ENCODE results near the gene DDX47. TPM values are rescaled to one million over a fixed set of nuclear protein-coding genes. Genes with fewer than 3 reads are reported as not detected.

The DDX47 gene
- total and polyA plus RNA-seq, 7 donors: 39.6 to 69.5 (median 50.4) TPM

DNA sequence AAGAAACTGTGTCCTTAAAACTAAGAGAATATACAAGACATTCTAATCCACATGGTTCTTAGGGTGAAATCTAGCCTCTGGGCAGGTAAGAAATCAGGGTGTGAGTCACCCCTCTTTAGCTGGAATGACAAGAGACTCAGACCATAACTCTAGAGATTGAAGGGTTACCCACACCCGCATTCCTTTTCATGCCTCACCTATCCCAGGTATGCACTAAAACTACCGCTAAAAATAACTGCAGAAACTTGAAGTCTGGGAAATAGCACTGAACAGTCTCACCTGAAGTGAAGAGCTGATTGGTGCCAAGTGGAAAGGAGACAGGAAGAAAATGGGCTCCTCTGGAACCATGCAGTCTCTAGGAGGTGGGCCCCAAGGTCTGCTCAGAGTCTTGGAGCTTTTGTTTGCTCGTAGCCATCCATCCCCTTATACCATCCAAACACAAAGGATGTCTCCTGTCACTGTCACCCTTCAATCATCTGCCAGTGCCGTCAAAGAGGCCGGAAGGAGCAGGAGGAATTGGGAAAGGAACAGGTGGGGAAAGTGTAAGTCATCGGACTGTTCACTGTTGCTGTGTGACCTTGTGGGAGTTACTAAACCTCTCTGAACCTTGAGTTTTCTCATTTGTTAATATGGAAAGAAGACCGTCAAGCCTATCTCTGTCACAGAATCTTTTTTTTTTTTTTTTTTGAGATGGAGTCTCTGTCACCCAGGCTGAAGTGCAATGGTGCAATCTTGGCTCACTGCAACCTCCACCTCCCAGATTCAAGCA is 22.4 kb downstream of the DDX47 start:
- 86 to 90% (median 86%) methylated on average over 7 of the region's 7 CpGs for WGBS, 3 donors
- Histone ChIP-seq H3K9me3 (no peaks in the 10 kb centered on the region), H3K4me3 (no peak overlapping the region), H3K36me3 (ENCODE audit: insufficient read depth in 1 of 2, low read depth in 1 of 2) (peaks cover 5 to 42% of the 10 kb centered on the region in 2 donors), H3K27ac (no peak overlapping the region), H3K4me1 (no peaks in the 10 kb centered on the region), H3K27me3 (ENCODE audit: insufficient read depth in 3 of 3, low read length in 2 of 3) (no peaks in the 10 kb centered on the region)
- DNase-seq: no peak
- intact Hi-C loops (cut with DNase I): loop anchor here in 1 of 2 donors (10.0 kb wide), 1 partner anchor 149 kb away; no protein-coding TSS in a partner anchor
- ATAC-seq: no peak
- TF ChIP-seq, protein P1, sequence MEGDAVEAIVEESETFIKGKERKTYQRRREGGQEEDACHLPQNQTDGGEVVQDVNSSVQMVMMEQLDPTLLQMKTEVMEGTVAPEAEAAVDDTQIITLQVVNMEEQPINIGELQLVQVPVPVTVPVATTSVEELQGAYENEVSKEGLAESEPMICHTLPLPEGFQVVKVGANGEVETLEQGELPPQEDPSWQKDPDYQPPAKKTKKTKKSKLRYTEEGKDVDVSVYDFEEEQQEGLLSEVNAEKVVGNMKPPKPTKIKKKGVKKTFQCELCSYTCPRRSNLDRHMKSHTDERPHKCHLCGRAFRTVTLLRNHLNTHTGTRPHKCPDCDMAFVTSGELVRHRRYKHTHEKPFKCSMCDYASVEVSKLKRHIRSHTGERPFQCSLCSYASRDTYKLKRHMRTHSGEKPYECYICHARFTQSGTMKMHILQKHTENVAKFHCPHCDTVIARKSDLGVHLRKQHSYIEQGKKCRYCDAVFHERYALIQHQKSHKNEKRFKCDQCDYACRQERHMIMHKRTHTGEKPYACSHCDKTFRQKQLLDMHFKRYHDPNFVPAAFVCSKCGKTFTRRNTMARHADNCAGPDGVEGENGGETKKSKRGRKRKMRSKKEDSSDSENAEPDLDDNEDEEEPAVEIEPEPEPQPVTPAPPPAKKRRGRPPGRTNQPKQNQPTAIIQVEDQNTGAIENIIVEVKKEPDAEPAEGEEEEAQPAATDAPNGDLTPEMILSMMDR (IDR thresholded peaks at IDR 0.05): no peak

DNA sequence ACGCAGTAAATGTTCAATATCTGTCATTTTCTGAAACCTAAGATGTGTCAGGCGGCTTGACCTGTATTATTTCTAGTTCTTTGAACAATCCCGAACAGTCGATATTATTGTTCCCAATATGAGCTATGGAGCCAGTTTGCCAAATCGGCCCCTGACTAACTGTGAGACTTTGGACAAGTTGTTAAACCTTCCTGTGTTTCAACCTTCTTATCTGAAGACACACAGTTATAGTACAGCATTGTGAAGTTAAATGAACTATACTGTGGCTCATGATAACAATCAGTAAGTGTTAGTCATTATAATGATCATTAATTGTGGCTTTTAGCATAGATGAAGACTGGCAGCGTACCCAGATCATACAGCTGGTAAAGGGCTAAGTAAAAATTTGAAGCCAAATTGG is 23.4 kb downstream of the DDX47 start:
- Histone ChIP-seq H3K4me1 (no peaks in the 10 kb centered on the region), H3K27ac (no peak overlapping the region), H3K27me3 (ENCODE audit: insufficient read depth in 3 of 3, low read length in 2 of 3) (no peaks in the 10 kb centered on the region), H3K36me3 (ENCODE audit: insufficient read depth in 1 of 2, low read depth in 1 of 2) (peaks cover 5 to 32% of the 10 kb centered on the region in 2 donors), H3K4me3 (no peak overlapping the region), H3K9me3 (no peaks in the 10 kb centered on the region)
- ATAC-seq (no peak), DNase-seq (no peak)
- TF ChIP-seq, protein P1 (IDR thresholded peaks at IDR 0.05): no peak
- WGBS, 3 donors: 71 to 89% (median 83%) methylated on average over 6 of the region's 6 CpGs
- intact Hi-C loops (cut with DNase I): loop anchor here in 1 of 2 donors (10.0 kb wide), 1 partner anchor 148 kb away; no protein-coding TSS in a partner anchor

GRCh38 chr12:12837025-12837812 is 24.1 kb downstream of the DDX47 start:
- intact Hi-C loops (cut with DNase I): loop anchor here in 1 of 2 donors (10.0 kb wide), 1 partner anchor 148 kb away; no protein-coding TSS in a partner anchor
- TF ChIP-seq, protein P1 (IDR thresholded peaks at IDR 0.05): peak; percentile 38
- H3K27me3 ChIP-seq (ENCODE audit: insufficient read depth in 3 of 3, low read length in 2 of 3): no peaks in the 10 kb centered on the region
- ATAC-seq (peak; percentile 49 to 79 (median 70)), DNase-seq (peak; percentile 37 to 54)
- no peaks in the 10 kb centered on the region for H3K4me1 ChIP-seq
- WGBS, 3 donors: 49 to 59% (median 55%) methylated on average over 15 of the region's 15 CpGs
- H3K36me3 ChIP-seq (ENCODE audit: insufficient read depth in 1 of 2, low read depth in 1 of 2): peaks cover 5 to 28% of the 10 kb centered on the region in 2 donors
- no peak overlapping the region for H3K27ac ChIP-seq
- no peaks in the 10 kb centered on the region for H3K9me3 ChIP-seq
- H3K4me3 ChIP-seq: no peak overlapping the region

- H3K27me3 ChIP-seq (ENCODE audit: insufficient read depth in 3 of 3, low read length in 2 of 3): no peaks in the 10 kb centered on the region
- WGBS, 3 donors: 88 to 94% (median 92%) methylated on average over 3 of the region's 3 CpGs
- no peaks in the 10 kb centered on the region for H3K4me1 ChIP-seq
- TF ChIP-seq, protein P1 (IDR thresholded peaks at IDR 0.05): no peak
- intact Hi-C loops (cut with DNase I): loop anchor here in 1 of 2 donors (10.0 kb wide), 1 partner anchor 147 kb away; no protein-coding TSS in a partner anchor
- DNase-seq (no peak), ATAC-seq (no peak)
- H3K9me3 ChIP-seq: no peaks in the 10 kb centered on the region
- peaks cover 5 to 23% of the 10 kb centered on the region in 2 donors for H3K36me3 ChIP-seq (ENCODE audit: insufficient read depth in 1 of 2, low read depth in 1 of 2)
- H3K27ac ChIP-seq: no peak overlapping the region
- H3K4me3 ChIP-seq: no peak overlapping the region
Observed at GRCh38 chr12:12837813-12838153, 24.6 kb downstream of the DDX47 start.

Measured in psoas muscle (tissue), 8 donors.